ENCODE results near the gene IL7R.

Gene IL7R, protein sequence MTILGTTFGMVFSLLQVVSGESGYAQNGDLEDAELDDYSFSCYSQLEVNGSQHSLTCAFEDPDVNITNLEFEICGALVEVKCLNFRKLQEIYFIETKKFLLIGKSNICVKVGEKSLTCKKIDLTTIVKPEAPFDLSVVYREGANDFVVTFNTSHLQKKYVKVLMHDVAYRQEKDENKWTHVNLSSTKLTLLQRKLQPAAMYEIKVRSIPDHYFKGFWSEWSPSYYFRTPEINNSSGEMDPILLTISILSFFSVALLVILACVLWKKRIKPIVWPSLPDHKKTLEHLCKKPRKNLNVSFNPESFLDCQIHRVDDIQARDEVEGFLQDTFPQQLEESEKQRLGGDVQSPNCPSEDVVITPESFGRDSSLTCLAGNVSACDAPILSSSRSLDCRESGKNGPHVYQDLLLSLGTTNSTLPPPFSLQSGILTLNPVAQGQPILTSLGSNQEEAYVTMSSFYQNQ

DNA sequence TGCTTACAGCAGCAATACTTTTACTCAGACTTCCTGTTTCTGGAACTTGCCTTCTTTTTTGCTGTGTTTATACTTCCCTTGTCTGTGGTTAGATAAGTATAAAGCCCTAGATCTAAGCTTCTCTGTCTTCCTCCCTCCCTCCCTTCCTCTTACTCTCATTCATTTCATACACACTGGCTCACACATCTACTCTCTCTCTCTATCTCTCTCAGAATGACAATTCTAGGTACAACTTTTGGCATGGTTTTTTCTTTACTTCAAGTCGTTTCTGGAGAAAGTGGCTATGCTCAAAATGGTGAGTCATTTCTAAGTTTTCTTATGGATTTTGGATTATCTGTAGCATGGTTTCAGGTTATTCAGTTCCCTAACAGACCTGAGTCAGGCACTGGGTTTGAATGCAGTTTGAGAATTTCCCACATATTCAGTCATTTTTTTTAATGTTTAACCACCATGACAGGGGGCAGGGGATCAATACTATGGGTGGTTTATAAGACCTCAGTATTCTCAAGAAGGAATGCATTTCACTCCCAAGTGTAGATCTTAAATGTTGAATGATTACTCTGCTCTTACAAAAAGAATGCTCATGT is at the start of gene IL7R:
IL7R (plus strand) TSS at position 127 of the 587 bp plus-strand sequence; CDS start at position 214, 87 bp downstream.
- DNase-seq (ENCODE audit: low read depth) = peak; percentile 62

DNA sequence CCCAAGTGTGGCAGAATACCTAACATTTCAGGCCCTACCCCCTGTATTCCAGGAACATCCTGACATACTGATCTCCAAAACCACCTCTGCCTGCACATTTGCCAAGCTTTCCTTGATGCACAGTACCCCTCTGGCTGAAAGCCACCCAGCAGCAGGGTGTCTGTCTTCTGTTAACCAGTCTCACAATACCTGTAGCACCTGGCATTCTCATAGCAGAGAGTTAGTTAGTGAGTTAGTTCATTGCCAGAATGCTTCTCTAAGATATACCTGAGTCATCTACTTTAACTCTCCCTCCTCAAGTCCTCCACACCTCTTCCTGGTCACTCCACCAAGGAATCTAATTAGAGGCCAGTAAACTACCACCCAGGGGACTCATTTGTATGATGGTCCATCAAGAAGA is 46.1 kb upstream of the IL7R start:
- no peak for DNase-seq (ENCODE audit: low read depth)

DNA sequence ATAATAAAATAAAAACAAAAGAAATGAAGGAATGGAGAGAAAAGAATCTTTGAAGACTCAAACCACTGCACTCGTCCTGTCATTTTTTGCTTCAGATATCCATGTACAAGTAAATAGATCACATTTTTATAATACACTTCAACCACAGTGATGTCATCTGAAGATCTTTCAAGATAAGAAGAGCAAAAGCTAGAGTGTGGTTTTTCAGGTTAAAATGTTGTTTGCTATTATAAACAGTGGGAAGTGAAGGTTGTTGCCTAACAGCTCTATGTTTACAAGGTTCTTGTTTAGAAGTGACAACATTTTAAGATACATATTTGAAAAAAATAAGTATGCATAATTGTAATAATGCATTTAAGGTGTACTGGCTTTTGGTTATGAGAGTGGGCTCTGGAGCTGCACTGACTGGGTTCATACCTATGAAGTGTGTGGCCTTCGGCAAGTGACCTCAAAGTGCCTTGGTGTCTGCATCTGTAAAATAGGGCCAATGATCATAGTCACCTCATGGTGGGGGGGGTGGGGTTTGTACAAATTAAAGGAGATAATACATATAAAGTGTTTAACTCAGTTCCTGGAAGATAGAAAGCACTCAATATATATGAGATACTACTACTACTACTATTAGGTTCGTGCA is 45.5 kb upstream of the IL7R start:
- DNase-seq (ENCODE audit: low read depth) = no peak

DNA sequence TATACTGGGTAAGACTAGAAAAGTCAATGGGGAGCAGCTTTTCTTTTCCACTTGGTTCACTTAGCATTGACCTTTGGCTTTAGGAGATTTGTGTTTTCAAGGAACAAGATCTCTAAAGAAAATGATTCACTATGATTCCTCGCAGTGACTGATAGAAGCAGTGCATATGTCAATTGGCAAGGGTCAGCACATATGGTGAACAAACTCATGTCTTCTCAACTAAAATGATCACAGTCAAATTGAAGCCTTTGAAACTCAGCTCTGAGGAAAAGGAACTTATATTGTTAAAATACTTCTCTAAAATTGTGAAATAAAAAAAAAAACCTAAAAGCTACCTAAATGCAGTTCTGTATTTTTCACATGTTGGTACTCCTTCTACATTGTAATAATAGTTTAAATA is 43.2 kb upstream of the IL7R start:
- DNase-seq (ENCODE audit: low read depth) = no peak

DNA sequence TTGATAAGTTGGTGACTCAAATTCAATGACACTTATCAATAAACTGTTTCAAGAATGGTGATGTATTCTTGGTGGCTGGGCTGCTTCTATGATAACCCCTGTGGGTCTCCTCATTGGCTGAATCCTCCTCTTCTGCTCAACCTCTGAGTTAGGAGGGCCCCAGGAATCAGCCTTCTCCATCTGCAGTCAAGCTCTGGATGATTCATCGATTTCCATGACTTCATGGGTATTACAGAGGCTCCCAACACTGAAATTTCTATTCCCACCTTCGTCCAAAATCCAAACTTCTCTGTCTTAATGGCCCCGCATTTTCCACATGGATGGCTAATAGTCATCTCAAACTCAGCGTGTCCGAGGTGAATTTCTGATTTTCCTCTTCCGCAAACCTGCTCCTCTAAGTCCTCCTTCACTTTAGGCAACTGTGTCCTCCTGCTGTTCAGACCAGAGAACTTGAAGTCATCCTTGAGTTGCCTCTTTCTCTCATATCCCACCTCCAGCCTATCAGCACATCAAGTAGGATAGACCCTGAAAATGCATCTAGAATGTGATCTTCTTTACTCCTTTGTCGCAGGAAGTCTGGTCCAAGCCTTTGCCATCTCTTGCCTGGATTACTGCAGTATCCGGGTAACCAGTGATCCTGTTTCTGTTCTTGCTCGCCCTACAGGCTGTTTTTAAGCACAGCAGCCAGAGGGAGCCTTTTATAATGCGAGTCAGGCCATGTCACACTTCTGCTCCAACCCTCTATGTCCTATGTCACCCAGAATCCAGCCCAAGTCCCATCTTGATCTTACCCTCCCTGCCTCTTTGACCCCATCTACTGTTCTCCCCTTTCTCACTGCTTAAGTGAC is 41.4 kb upstream of the IL7R start:
- no peak for DNase-seq (ENCODE audit: low read depth)

DNA sequence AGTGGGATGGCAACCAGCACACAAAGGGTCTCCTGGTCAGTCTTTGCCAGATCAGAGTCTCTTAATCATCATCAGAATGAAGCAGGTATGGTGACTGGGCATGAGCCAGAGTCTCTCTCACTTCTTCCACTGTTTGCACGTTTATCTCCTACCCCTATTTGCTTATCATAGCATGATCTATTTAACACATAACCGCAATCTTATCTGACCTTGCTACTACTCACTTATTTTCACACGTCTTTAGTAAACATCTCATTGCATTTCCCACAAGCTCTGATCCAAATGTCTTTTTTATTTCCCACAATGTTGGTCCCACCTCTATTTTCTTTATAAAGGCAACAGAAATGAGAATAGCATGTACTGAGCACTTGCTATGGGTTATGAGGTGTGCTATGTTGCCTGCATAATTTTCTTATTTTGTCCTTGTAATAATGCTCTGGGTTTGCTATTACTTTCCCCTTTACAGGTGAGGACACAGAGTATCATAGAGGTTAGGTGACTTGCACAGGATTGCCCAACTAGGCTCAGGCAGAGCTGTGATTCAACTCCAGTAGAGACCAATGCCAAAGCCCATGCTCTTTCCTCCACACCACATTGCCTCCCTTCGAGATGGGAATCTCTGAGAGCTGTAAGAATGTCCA is 39.7 kb upstream of the IL7R start:
- no peak for DNase-seq (ENCODE audit: low read depth)

DNA sequence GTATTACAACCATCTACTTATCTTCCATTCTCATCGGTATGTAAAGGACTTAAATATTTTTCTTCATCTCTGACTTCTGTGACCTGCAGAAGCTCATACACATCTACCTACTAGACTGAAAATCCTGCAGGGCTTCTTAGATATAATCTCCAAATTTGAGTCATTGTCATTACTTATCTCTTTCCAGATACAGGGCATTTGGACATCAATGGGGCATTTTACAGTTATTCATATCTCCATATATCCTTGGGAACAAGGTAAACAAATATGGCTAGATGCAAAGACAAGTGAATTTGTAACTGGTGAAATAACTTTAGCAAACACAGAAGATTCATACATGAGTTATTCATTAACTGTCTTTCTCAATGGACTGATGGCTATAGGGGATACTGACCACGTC is 37.7 kb upstream of the IL7R start:
- no peak for DNase-seq (ENCODE audit: low read depth)

DNA sequence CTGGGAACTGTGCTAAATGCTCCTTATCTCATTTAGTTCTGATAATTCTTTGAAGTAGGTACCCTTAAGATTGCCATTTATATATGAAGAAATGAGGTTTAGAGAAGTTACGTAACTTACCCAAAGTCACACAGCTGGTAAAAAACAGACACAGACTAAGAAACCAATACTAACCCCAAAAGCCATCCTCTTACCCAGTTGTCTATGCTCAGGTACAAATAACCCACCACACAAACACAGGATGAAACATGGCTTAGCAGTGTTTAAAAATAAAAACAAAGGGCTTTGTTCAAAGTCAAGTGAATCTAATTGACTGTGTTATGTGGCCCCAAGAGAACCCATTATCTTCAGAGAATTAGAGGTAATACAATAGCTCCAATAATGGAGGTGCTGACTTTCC is 37.0 kb upstream of the IL7R start:
- no peak for DNase-seq (ENCODE audit: low read depth)

DNA sequence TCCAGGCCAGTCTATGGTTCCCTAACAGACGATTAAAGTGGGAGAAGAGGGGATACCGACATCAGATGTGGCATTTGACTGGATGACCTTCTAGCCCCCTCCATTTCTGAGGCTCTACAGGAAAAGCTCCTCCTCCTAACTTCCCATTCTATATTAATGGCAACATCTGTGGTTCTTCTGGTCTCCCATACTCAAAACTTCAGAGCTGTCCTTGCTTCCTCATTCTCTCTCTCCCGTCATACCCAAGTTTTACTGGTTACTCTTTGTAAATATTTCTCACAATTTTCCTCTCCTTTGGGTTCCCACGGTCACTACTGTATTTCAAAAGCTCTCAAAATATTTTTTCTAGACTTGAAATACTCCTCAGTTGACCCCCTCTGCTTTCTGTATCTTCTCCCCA is 36.0 kb upstream of the IL7R start:
- DNase-seq (ENCODE audit: low read depth) = no peak

DNA sequence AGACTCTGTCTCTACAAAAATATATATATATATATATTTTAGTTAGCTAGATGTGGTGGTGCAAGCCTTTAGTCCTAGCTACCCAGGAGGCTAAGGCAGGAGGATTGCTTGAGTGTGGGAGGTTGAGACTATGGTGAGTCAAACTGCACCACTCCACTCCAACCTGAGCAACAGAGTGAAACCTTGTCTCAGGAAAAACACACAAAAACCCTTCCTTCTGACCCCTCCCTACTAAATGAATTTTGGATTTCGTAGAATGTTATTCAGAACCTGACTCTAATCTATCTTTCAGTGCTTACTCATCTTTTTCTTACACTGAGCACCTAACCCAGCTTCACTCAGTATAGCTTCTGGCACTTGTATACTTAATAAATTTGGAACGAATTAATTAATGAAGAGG is 35.2 kb upstream of the IL7R start:
- DNase-seq (ENCODE audit: low read depth) = no peak

DNA sequence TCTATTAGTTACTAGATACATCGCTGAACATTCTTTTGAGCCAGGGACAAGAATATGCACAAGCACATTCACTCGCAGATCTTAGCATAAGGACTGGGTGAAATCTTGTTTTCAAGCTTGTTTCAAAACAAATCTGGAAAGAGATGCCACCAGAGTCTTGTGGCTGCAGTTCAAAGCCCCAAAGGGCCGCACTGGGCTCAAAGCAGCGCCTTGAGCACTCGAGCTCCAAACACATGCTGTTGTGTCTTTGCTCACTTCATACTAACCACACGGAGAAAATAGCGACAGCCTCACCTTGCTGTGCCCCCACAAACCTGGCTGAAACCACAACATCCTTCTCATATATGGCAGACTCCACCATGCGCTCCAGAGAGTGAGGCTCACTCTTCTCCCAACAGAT is 34.2 kb upstream of the IL7R start:
- no peak for DNase-seq (ENCODE audit: low read depth)

DNA sequence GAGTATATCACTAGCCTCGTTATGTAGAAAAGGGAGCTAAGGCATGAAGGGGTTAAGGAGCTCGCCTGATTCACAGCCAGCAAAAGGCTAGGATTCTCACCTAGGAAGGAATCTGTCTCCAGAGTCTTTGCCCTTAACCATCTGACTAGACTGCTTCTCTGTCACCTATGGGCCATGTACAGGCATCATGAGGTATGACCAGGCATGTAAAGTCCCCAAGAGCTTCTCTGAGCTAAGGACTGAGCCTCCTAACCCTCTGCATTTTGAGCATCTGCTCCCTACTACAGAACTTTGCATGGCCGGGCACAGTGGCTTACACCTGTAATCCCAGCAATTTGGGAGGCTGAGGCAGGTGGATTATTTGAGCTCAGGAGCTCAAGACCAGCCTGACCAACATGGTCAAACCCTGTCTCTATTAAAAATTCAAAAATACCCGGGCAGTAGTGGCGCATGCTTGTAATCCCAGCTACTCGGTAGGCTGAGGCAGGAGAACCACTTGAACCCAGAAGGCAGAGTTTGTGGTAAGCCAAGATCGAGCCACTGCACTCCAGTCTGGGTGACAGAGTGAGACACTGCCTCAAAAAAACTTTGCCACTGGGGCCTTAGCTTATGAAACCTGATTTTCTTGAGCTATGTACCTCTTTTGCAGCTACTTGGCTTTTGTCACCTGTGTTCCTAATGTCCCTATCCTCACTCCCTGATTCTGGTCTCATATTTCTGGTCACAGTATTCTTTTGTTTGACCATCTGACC is 33.2 kb upstream of the IL7R start:
- DNase-seq (ENCODE audit: low read depth) = no peak

DNA sequence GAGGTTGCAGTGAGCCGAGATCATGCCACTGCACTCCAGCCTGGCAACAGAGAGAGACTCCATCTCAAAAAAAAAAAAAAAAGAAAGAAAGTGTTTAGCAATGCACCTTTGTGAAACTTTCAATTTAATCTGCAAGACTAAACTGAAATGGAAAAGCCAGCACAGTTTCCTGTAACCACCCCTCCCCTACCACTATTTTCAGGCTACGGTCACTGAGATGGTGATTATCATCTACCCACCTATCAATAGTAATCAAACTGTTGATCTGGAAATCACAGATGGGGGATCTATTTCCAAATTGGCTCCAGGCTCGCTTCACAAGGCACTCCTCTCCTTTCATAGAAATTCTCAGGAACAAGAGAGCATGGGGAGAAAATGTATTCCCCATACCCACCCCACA is 30.6 kb upstream of the IL7R start:
- no peak for DNase-seq (ENCODE audit: low read depth)

DNA sequence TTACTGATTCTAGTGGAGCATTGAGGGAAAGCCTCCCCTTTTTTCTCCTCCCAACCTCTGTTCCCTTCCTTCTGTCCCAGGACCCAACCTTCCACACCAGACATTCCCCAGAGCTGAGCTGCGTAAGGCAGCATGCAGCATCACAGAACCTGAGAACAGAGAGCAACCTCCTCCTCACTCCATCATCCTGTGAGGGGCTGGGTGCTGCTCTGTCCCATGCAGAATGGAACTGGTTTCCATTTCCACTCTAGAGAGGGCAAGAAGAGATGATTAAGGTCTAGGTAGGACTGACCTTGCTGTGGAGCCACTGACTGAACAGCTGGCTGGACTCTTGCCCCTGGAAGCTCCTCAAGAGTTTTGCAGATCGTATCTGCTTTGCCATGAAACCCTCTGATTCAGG is 30.1 kb upstream of the IL7R start:
- no peak for DNase-seq (ENCODE audit: low read depth)

DNA sequence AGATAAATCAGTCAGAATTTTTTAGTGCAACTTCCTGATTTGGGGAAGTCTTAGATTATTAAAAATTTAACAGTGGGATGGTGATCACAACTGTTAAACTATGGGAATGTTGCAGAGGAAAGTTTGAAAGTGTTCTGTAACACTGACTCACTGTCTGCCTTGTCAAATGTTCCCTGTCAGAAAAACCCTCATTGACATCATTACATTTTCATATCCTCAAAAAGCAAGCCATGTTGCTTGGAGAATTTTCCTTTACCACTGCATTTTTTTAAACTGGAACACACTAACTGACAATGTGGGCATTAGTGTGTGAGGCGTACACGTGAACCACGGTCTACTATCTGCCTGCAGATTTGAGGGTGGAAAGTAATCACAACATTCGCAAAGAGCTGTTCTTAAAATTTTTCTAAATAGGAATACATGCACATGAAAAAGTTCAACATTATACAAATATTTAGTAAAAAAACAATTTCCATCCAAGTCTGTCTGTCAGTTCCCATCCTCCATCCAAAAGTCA is 28.6 kb upstream of the IL7R start:
- no peak for DNase-seq (ENCODE audit: low read depth)

DNA sequence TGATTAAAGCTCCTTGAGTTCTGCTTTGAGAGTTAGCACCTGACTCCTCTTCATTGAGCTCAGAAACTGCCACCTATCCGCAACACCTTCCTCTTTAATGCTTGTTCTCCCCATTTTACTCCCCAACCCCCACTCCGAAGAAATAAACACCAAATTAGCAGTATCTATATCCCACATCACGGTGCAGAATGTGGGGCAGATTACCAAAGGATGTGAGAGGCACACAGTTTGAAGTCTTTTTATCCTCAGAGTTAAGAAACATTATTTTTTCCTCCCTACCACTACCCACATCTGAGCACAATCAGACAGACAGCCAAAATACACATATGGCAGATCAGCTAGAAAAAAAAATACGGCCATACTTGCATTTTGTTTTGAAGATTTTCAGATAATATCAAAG is 26.1 kb upstream of the IL7R start:
- no peak for DNase-seq (ENCODE audit: low read depth)

DNA sequence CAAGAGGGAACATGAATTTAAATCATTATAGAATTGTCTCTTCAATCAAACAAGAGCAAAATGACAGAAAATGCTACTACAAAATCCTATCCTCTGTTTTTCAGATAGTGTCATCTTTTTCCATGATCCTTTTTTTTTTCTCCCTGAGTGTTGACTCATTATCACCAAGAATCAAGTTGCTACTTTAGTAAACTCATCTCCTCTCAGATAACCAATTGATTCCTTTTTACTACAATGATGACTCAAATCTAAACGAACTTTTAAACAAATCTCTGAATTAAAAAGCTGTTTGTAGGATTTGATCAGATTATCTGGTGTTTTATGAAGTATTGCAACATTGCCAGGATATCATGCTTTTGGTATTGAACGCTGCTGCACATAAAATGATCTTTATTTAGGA is 23.9 kb upstream of the IL7R start:
- no peak for DNase-seq (ENCODE audit: low read depth)

DNA sequence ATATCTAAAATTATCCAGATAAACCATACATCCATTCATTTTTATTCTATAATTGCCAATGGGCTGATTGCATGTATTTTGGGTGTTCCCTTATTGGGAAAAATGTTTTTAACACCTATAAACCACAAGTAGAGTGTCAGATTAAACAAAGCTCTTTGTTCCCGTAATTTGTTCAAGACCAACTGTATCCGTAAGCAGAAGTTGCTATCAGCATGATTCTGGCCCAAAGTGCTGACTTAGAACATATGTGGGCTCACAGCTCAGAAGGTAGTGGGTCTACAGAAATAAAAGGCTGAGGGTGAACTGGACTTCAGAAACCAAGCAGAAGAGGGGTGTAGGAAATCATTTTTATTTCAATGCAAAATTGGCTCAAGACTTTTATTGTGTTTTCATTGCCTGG is 23.5 kb upstream of the IL7R start:
- no peak for DNase-seq (ENCODE audit: low read depth)

DNA sequence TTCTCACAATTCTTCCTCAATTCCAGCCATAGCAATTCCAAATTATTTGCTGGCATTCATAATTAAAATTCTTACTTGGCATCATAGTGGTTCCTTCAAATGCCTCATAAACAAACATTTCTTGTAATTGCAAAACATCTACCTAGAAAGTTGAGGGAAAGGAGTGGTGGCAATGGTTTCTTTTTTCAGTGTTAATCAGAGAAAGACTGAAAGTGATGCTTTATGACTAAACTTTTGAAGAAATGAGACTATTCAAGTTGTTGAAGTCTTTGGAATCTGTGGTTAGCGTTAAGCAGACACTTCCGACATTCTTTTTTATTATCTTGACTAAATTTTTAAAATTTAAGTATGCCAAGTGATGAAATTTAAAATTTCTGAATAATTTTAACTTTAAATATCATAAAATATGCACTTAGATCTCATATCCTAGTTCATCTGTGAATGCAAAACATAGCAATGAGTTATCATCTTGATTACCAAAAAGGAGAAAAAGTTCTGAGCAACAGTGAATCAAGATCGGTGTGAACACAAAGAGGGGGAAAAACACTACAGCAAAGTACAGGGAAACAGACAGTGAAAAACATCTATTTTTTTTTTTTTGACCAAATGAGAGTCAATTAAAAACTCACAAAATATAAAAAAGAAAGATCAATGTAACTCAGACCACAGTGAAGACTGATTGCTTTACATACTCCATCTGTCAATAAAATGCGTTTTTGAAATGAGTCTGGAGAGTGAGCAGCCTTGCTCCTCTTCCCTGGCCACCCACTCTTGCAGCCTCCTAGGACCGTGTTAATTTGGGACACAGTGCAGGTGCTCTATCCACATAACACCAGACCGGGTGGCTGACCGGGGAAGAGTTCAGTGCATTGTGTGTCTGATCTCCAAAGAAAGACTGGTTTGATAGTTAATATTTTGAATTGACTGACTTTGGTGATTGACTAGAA is 20.6 kb upstream of the IL7R start:
- no peak for DNase-seq (ENCODE audit: low read depth)
